OCI-M2 (cell line): ENCODE data around the gene MRPL16.

Experiments used
- DNase-seq: peaks from one replicate; lab custom pipeline; 2025; ENCODE audit not compliant: unreplicated experiment; lab: John Stamatoyannopoulos, UW

The MRPL16 gene

DNA sequence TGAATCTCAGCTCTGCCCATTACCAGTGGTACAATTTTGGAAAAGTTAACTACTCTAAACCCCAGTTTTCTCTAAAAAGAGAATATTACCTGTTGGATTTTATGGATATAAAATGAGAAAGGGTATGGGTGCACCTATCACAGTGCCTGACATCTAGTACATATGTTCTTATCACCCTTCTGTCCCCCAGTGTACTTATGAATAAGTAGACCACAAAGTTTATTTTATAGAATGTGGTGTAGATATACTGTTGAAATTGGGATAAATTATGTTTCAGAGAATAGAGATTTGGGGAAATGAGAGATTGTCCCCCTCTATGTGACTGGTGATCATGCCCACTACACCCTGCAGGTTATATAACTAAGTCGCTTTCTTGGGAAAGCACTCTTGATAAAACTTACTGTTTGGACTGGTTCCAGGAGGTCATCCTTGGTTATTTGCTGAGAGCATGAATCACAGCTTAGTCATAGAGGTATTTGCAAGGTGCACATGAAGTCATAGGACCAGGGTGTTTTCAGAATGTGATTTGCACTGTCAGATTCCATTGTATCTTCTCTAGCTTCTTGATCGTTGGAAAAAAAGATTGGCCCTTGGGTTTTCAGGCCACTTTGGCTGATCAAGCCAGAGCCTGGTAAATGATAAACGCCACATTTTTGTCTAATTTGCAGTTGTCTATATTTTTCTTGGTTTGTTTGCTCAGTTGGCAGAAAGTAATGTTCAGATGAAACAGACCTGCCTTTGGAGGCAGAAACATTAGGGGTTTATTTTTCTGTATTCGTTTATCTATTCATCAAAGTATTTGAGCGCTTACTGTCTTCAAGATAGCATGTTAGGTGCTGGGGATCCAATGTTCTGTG is 34.1 kb downstream of the MRPL16 start:
- DNase-seq = no peak

- no peak for DNase-seq
These were observed 37.5 kb downstream of the MRPL16 start for GRCh38 chr11:59773083-59773440.

GRCh38 chr11:59771605-59772004 is 39.0 kb downstream of the MRPL16 start:
- no peak for DNase-seq

DNA sequence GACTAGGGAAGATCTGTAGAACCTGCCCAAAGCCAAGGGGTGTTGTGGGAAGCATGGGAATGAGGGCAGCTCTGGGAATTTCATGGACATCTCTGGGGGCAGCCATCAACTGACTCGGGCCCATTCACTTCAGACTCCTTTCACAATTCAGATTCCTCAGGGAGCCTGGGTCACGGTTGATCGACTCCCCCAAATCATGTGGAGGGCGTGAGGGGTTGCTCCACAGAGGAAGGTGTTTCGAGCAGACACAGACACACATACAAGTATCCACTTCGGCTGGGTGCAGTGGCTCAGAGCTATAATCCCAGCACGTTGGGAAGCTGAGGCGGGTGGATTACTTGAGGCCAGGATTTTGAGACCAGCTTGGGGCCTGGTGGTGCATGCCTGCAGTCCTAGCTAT is 39.7 kb downstream of the MRPL16 start:
- no peak for DNase-seq

DNA sequence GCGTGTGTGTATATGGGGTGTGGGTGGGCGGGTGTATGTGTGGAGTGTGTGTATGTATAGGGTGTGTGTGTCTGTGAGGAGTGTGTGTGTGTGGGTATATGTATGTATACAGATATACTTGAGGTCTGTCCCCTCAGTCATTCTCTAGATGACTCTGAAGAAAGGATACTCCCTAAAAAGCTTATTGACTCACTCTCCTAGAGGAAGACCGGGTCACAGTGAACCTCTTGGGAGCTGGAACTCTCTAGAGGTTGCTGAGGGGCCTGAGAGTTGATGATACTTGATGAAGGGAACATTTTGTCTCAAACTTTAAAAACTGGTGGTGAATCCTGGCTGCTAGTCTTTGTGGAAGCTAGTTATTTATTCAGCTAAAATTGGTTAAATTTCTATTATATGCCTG is 40.3 kb downstream of the MRPL16 start:
- DNase-seq = no peak

DNA sequence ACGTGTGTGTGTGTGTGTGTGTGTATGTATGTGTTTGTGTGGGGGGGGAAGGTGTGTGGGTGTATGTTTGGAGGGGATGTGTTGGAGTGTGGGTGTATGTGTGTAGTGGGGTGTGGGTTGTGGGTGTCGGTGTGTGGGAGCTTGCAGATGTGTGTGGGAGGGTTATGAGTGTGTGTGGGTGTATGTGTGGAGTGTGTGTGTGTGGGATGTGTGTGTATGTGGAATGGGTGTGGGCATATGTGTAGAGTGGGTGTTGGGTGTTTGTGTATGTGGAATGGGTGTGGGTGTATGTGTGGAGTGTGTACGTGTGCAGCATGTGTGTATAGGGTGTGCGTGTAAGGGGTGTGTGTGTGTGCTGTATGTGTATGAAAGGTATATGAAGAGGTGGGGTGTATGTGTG is 40.8 kb downstream of the MRPL16 start:
- DNase-seq = no peak

DNA sequence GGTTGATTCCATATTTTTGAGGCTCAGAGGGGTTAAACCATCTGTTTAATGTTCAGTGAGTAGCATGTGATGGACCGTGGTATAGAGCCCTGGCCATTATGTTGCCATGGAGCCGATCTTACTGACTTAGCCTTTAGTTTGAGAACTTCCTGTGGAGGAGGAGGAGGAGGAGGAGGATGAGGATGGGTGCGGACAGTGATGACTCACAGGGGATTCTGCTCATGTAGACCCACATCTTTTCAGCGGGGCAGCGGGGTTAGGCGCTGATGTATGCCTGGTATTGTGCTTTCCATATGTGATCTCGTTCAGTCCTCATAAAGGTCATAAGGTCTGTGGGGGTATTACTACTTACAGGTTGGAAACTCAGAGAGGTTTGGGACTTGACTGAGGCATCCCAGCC is 41.5 kb downstream of the MRPL16 start:
- no peak for DNase-seq

DNA sequence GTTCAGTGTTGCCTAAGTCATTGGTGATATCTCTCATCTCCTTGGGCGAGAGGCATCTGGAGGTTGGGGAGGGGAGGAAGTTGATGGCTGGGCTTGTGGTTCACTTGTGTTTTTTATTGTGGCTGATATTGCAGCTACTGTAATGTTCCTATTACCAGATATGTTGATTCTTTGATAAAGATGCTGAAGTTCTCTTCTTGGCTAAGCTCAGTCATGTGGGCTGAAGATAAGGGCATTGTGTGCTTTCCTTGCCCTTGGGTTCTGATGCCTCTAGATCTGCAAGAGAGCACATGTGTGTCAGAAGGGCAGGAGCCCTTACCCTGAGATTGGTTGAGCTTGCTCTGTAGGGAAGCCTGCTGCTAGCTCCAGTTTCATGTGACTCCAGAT is 43.4 kb downstream of the MRPL16 start:
- DNase-seq = no peak

- DNase-seq = no peak
These were observed 43.9 kb downstream of the MRPL16 start for GRCh38 chr11:59766542-59767224.

DNA sequence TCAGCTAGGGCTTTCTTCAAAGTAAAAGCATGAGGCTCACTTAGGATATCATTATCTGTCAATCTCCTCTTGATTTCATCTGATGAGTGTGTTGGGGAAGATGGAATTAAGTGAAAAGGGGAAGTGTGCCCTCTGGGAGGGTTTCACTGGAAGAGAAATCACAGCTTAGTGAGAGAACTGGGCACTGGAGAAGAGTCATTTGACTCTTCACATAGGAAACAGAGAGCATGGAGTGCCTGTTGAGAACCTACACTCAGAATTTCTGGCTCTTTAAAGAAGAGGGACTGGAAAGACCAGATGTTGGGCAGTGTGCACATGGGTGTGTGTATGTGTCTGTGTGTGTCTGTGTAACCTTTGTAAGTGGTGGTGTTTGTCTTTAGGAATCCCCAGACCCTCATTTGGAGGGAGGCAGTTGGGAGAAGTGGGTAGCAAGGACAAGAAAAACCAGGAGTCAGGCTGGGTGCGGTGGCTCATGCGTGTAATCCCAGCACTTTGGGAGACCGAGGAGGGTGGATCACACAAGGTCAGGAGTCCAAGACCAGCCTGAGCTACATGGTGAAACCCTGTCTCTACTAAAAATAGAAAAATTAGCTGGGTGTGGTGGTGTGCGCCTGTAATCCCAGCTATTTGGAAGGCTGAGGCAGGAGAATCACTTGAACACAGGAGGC is 45.4 kb downstream of the MRPL16 start:
- DNase-seq = no peak

- no peak for DNase-seq
These were observed 48.6 kb downstream of the MRPL16 start for GRCh38 chr11:59761993-59762392.

GRCh38 chr11:59760771-59761170 is 49.8 kb downstream of the MRPL16 start:
- no peak for DNase-seq

DNA sequence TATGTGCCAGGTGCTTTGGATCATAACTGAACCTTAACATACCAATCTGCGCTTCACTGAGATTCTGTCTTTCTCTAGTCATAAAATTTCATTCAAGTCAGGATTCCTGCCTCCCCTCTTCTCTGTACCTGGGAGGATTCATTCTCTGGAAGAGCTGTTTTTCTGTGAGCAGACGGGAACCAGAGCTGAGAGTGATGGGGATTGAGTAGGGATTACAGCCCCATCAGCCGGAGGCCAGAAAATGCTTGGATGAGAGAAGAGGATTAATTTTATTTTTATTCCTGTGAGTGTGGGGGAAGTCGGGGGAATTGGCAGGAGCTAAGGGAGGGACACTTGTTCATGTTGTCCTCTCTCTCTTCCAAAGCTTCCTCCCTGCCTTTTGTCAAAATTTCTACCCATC is 50.7 kb downstream of the MRPL16 start:
- no peak for DNase-seq

- no peak for DNase-seq
These were observed 52.1 kb downstream of the MRPL16 start for GRCh38 chr11:59758401-59759037.

DNA sequence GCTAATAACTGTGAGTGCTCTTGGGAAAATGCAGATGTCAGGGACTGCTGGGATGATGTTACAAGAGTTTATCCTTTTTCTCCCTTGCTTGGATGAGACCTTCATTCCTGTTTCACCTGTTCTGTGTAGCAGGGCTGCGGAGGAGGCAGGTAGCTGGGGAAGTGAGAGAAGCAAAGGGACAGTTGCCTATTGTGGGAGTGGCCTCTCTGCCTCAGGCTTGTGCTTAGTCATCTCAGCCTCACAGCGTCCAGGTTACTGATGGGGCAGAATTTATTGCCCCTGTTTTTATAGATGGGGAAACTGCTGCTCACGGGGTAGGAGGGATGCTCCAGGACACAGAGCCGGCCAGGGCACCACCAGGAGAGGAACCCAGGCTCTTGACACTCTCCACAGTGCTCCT is 53.7 kb downstream of the MRPL16 start:
- no peak for DNase-seq

GRCh38 chr11:59756558-59756840 is 54.1 kb downstream of the MRPL16 start:
- no peak for DNase-seq
